Ovary (tissue), 3 donors: ENCODE results near the gene KDM2B.

Source experiments
- CTCF ChIP-seq, 3 donors: fragments of 450-650 bp in 2 of 3; fragments of 200-600 bp in 1 of 3; IDR thresholded peaks; one replicate each; pipeline versions ENCODE4 v1.5.1 to v1.8.0; 2016 to 2022; ENCODE audit warnings: antibody characterized with exemption in 3 of 3, mild to moderate bottlenecking in 1 of 3
- EP300 ChIP-seq: sonication (generic); formaldehyde crosslinking; IDR thresholded peaks from one replicate; pipeline ENCODE4 v1.6.1; 2017; ENCODE audit warnings: antibody characterized with exemption
- POLR2A ChIP-seq: fragments of 450-650 bp; IDR thresholded peaks from one replicate; pipeline ENCODE4 v1.6.1; 2017; ENCODE audit warnings: antibody characterized with exemption, mild to moderate bottlenecking, moderate library complexity
- donor health status: DM: no; HTN: no; CAD: no.

GRCh38 chr12:121628037-121628436 lies 47.2 kb upstream of the KDM2B start:
- no peak for TF ChIP-seq EP300
- no peak for TF ChIP-seq CTCF (IDR thresholded peaks at IDR 0.05)
- no peak for TF ChIP-seq POLR2A
